HL-60 (cell line): ENCODE results near the gene FNDC1.

Source experiments
- DNase-seq, 2 experiments: peaks; one replicate each; pipeline ENCODE4 v3.0.0-alpha.2; 2010 to 2020; ENCODE audit warnings: low read depth in 1 of 2, low spot score in 1 of 2
- H3K27ac ChIP-seq: fragments of 250-450 bp; sonication (Bioruptor Pico); replicated peaks from 2 replicates; pipeline ENCODE4 v1.5.1; 2020; ENCODE audit warnings: mild to moderate bottlenecking, moderate library complexity
- H3K27me3 ChIP-seq: fragments of 250-450 bp; sonication (Bioruptor Pico); 2 replicates; pipeline ENCODE4 v1.5.1; 2021; ENCODE audit warnings: mild to moderate bottlenecking, moderate library complexity; ENCODE audit not compliant: insufficient read depth, poor library complexity, severe bottlenecking
- H3K4me3 ChIP-seq: replicated peaks from 2 replicates; pipeline ENCODE4 v1.5.1; 2011; ENCODE audit warnings: mild to moderate bottlenecking, control low read depth, low read length; ENCODE audit not compliant: insufficient read depth
- GABPA ChIP-seq: IDR thresholded peaks from 2 replicates; pipeline ENCODE4 v1.6.1; 2012; ENCODE audit warnings: low read depth
- POLR2AphosphoS5 ChIP-seq: IDR thresholded peaks from 2 replicates; pipeline ENCODE4 v1.6.1; 2012; ENCODE audit warnings: low read depth
- SPI1 ChIP-seq: IDR thresholded peaks from 2 replicates; pipeline ENCODE4 v1.6.1; 2012; ENCODE audit warnings: low read depth, mild to moderate bottlenecking, borderline replicate concordance
- TF ChIP-seq, protein P1 (sequence below): IDR thresholded peaks from one replicate; pipeline ENCODE4 v1.5.1; 2011; ENCODE audit warnings: low read length, control low read depth, inconsistent platforms; ENCODE audit not compliant: insufficient read depth
- TF ChIP-seq, protein P2 (sequence below): IDR thresholded peaks from 2 replicates; pipeline ENCODE4 v1.6.1; 2012; ENCODE audit warnings: low read depth; ENCODE audit not compliant: insufficient replicate concordance

Gene FNDC1

DNA sequence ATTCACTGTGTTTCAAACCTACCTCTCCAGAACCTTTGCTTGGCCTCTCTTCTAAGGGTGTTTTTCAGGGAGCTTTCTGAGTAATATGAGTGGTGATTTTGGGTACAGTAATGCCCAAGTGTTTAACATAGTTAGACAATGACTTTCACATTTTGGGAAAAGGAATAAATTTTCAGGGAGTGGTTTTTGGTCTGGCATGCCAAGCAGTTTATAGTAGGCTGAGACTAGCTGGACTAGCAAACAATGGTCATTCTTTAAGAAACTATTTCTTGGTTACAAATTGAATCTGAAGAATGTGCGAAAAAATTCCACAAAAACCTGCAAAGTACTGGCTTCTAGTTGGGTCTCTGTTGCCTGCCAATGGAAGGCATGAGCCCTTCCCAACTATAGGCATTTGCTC is 15.4 kb downstream of the FNDC1 start:
- no peak for DNase-seq
- no peak for TF ChIP-seq SPI1
- TF ChIP-seq POLR2AphosphoS5 = no peak
- TF ChIP-seq, protein P1, sequence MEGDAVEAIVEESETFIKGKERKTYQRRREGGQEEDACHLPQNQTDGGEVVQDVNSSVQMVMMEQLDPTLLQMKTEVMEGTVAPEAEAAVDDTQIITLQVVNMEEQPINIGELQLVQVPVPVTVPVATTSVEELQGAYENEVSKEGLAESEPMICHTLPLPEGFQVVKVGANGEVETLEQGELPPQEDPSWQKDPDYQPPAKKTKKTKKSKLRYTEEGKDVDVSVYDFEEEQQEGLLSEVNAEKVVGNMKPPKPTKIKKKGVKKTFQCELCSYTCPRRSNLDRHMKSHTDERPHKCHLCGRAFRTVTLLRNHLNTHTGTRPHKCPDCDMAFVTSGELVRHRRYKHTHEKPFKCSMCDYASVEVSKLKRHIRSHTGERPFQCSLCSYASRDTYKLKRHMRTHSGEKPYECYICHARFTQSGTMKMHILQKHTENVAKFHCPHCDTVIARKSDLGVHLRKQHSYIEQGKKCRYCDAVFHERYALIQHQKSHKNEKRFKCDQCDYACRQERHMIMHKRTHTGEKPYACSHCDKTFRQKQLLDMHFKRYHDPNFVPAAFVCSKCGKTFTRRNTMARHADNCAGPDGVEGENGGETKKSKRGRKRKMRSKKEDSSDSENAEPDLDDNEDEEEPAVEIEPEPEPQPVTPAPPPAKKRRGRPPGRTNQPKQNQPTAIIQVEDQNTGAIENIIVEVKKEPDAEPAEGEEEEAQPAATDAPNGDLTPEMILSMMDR = no peak
- no peak for TF ChIP-seq GABPA
- TF ChIP-seq, protein P2, sequence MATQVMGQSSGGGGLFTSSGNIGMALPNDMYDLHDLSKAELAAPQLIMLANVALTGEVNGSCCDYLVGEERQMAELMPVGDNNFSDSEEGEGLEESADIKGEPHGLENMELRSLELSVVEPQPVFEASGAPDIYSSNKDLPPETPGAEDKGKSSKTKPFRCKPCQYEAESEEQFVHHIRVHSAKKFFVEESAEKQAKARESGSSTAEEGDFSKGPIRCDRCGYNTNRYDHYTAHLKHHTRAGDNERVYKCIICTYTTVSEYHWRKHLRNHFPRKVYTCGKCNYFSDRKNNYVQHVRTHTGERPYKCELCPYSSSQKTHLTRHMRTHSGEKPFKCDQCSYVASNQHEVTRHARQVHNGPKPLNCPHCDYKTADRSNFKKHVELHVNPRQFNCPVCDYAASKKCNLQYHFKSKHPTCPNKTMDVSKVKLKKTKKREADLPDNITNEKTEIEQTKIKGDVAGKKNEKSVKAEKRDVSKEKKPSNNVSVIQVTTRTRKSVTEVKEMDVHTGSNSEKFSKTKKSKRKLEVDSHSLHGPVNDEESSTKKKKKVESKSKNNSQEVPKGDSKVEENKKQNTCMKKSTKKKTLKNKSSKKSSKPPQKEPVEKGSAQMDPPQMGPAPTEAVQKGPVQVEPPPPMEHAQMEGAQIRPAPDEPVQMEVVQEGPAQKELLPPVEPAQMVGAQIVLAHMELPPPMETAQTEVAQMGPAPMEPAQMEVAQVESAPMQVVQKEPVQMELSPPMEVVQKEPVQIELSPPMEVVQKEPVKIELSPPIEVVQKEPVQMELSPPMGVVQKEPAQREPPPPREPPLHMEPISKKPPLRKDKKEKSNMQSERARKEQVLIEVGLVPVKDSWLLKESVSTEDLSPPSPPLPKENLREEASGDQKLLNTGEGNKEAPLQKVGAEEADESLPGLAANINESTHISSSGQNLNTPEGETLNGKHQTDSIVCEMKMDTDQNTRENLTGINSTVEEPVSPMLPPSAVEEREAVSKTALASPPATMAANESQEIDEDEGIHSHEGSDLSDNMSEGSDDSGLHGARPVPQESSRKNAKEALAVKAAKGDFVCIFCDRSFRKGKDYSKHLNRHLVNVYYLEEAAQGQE = no peak
- Histone ChIP-seq H3K27me3 (no peaks in the 10 kb centered on the region), H3K4me3 (no peak overlapping the region), H3K27ac (no peak overlapping the region)

DNA sequence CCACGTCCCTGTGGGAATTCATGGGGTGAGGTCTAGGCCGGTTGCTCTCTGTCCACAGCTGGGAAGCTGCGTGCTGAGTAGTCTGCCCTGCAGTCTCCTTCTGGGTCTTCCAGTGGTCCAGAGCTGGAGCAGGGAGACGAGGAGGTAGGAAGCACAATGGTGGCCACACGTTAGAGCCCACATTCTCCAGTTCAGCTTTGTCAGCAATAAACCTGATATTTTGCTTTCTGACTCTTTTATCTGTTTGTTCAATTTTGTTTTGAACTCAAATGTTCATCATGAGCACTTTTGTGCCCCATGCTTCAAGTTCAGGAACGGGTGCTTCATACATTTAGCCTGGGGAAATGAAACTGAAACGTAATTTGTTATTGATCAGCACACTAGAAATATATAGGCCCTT is 21.3 kb downstream of the FNDC1 start:
- H3K27ac ChIP-seq = no peak overlapping the region
- H3K4me3 ChIP-seq = no peak overlapping the region
- no peak for DNase-seq
- no peak for TF ChIP-seq GABPA
- TF ChIP-seq, protein P2 = no peak
- TF ChIP-seq SPI1 = no peak
- no peak for TF ChIP-seq POLR2AphosphoS5
- TF ChIP-seq, protein P1 = no peak
- no peaks in the 10 kb centered on the region for H3K27me3 ChIP-seq

DNA sequence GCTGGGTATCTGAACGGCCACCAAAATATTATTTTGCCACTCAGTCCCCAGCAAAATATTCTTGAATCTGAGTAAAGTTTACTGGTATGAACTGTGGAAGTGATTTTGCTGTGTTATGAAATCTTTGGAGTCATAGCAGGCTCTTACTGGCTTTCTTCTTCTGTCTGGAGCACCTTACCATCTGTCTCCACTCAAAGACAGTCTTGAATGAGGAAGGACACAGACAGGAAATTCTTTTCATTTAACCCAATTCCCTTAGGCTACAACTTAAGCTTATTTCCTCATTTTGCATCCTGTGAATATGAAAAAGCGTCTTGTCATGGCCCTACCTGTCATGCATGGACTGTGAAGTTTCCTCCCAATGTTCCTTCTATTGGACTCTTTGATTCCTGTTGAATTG is 24.7 kb downstream of the FNDC1 start:
- H3K27me3 ChIP-seq = no peaks in the 10 kb centered on the region
- H3K27ac ChIP-seq = no peak overlapping the region
- TF ChIP-seq, protein P1 = no peak
- no peak for TF ChIP-seq POLR2AphosphoS5
- TF ChIP-seq, protein P2 = no peak
- no peak for TF ChIP-seq SPI1
- no peak for TF ChIP-seq GABPA
- no peak for DNase-seq
- no peak overlapping the region for H3K4me3 ChIP-seq
